ENCODE measurements around the gene LZTS2.
"Not testable (repeated sequence)": the region's sequence is repeated elsewhere in the genome, so short reads cannot be mapped to it uniquely, and the experiment has no call there.

LZTS2 gene

DNA sequence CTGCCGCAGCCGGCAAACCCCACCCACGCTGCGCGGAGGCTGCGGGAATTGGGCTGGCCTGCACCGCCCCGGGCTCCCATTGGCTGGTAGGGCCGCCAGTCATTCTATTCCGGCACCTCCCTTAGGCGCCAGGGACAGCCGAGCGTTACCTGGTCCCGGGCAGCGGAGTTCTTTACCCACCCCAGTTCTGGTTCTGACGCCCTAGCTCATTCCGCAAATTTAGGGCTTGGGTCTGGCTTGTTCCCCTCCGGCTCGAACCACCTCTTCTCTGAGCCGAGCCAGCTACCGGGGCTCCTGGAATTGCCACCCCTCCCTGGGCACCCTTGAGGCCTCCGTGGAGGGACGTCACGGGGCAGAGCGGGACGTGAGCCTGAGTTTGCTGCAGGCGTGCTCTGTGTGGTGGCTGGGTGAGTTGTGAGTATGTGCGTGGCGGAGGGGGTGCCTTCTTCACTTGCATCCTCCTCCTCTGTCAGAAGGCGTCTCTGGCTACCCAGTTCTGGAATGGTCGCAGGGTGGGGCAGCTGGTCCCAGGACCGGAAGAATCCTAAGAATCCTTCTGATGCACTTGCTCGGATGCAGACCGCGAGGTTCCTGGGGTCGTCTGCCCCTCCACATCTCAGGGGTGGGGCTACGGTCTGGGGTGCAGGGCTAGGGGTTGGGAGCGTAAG, 31.7 kb downstream of the LZTS2 start, which contains the start of the genes PDZD7 and SFXN3:
Gene PDZD7, minus strand, starts transcription at position 2 of the 668 bp plus-strand sequence. CDS start 910 bp downstream, outside the sequence.
Gene SFXN3, plus strand, starts transcription at position 107 of the 668 bp plus-strand sequence. CDS start 3,461 bp downstream, outside the sequence.
- no peaks in the 10 kb centered on the region for H3K9me3 ChIP-seq (ENCODE audit: control extremely low read depth in 1 of 5, control insufficient read depth in 4 of 5, insufficient read depth in 2 of 5, low read depth in 1 of 5, low read length in 4 of 5)
- ChIA-PET CTCF (interaction anchor here (0.5 to 45.1 kb wide), 5 partner anchors 14 to 108 kb away, joined by 4 to 1574 read pairs (median 6); partner anchors contain the start of gene KAZALD1), POLR2A (interaction anchor here (1.0 to 2.4 kb wide), 4 partner anchors 10 to 34 kb away, joined by 4 to 7 read pairs (median 6); partner anchors contain the start of gene KAZALD1)
- peaks cover 2 to 45% (median 37%) of the 10 kb centered on the region in 4 experiments for H3K4me1 ChIP-seq (ENCODE audit: control extremely low read depth in 1 of 4, control insufficient read depth in 4 of 4, insufficient read depth in 4 of 4, low read length in 3 of 4)
- peak; percentile 90 to 94 (median 91) for DNase-seq
- H3K4me3 ChIP-seq (ENCODE audit: control insufficient read depth in 1 of 7, extremely low read depth in 1 of 7, insufficient read depth in 4 of 7, low read depth in 2 of 7, low read length in 6 of 7): peak within 1 kb of the TSS; percentile 45 to 92 (median 80)
- peaks cover 2 to 18% (median 9%) of the 10 kb centered on the region in 4 experiments for H3K36me3 ChIP-seq (ENCODE audit: control insufficient read depth in 4 of 4, insufficient read depth in 4 of 4, low read length in 3 of 4)
- under 1% methylated on average over 33 of the region's 38 CpGs for WGBS (ENCODE audit: insufficient coverage)
- peaks cover 0 to 16% (median 9%) of the 10 kb centered on the region in 5 experiments for H3K27me3 ChIP-seq (replicated peaks in 2 of 5; ENCODE audit: control insufficient read depth in 4 of 5, insufficient read depth in 5 of 5, low read length in 4 of 5)
- peak within 1 kb of the TSS; percentile 84 to 93 for H3K27ac ChIP-seq (ENCODE audit: insufficient read depth in 1 of 2, low read depth in 1 of 2, low read length in 2 of 2, poor library complexity in 1 of 2, severe bottlenecking in 2 of 2)

DNA sequence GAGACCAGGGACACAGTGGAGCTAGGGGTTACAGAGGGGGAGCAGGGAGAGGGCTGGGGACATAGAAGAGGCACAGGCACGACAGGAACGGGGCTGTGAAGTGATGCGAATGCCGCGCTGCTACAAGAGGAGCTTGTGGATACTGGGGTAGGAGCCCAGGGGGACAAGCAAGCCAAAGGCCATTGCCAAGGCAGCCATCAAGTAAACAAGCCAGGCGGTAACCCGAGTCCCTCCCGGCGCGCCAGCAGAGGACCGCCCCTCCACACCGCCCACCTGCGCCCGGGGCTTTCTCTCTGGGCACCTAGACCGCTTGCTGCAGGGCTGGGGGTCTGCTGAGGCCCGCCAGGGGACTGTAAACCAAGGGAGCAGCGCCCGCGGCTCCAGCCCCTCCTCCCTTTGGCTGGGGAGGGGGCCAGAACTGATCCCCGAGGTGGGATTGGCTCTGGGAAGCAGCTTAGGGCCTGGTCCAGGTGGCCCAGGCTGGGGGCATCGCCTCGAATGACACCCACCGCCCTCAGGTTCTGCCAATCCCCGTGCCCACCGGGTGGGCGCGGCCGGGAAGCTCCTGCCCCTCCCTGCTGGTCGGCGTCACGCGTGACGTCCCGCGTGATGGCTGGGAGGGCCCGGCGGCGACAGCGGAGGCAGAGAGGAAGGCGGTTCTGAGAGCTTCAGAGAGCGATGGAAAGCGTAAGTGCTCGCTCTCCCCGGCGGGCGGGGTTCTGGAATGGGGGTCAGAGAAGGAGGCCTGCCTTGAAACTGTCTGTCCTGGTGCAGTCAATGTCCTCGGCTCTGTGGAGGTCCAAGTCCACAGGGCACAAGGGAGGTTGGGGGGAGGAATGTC, 32.4 kb downstream of the LZTS2 start:
- Histone ChIP-seq H3K4me3 (ENCODE audit: control insufficient read depth in 1 of 7, extremely low read depth in 1 of 7, insufficient read depth in 4 of 7, low read depth in 2 of 7, low read length in 6 of 7) (peak overlapping the region; percentile 45 to 92 (median 80)), H3K27ac (ENCODE audit: insufficient read depth in 1 of 2, low read depth in 1 of 2, low read length in 2 of 2, poor library complexity in 1 of 2, severe bottlenecking in 2 of 2) (peak overlapping the region; percentile 84 to 93), H3K36me3 (ENCODE audit: control insufficient read depth in 4 of 4, insufficient read depth in 4 of 4, low read length in 3 of 4) (peaks cover 5 to 25% (median 15%) of the 10 kb centered on the region in 4 experiments), H3K27me3 (replicated peaks in 2 of 5; ENCODE audit: control insufficient read depth in 4 of 5, insufficient read depth in 5 of 5, low read length in 4 of 5) (peaks cover 0 to 16% (median 9%) of the 10 kb centered on the region in 5 experiments), H3K9me3 (ENCODE audit: control extremely low read depth in 1 of 5, control insufficient read depth in 4 of 5, insufficient read depth in 2 of 5, low read depth in 1 of 5, low read length in 4 of 5) (no peaks in the 10 kb centered on the region), H3K4me1 (ENCODE audit: control extremely low read depth in 1 of 4, control insufficient read depth in 4 of 4, insufficient read depth in 4 of 4, low read length in 3 of 4) (peaks cover 2 to 45% (median 36%) of the 10 kb centered on the region in 4 experiments)
- ChIA-PET POLR2A (interaction anchor here (0.7 to 2.4 kb wide), 7 partner anchors 9 to 34 kb away, joined by 3 to 7 read pairs (median 5); partner anchors contain the start of gene KAZALD1), CTCF (interaction anchor here (0.7 to 45.1 kb wide), 4 partner anchors 15 to 38 kb away, joined by 3 to 1574 read pairs (median 85); partner anchors contain the start of gene KAZALD1)
- DNase-seq: peak; percentile 82 to 89 (median 82)
- under 1% methylated on average over 33 of the region's 47 CpGs for WGBS (ENCODE audit: insufficient coverage)

DNA sequence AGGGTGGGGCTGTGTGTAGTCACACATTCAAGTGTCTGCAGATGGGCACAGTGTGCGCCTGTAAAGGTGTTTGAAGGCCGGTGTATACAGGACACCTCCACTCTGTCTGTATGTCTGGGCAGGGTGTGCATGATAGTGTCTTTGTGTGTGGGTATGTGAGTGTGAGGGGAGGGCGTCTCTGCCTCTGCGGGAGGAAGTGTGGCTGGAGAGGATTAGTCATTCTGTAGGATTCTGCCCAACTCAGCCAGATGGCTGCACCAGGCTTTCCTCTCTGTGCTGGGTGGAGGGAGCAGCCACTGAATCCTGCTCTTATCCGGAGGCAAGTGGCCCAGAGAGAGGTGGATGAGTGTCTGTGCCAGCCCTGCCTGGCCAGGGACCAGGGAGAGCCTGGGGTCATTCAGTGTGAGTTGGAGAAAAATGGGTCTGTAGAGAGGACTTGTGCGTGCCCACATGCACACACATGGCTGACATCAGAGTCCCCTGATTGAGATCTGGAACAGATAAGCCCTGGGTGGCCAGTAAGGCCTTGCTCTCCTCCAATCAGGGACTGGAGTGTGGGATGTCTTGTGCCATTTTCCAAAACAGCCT, 33.1 kb downstream of the LZTS2 start:
- peaks cover 5 to 32% (median 21%) of the 10 kb centered on the region in 4 experiments for H3K36me3 ChIP-seq (ENCODE audit: control insufficient read depth in 4 of 4, insufficient read depth in 4 of 4, low read length in 3 of 4)
- DNase-seq: peak; percentile 88 to 96 (median 94)
- H3K27ac ChIP-seq (ENCODE audit: insufficient read depth in 1 of 2, low read depth in 1 of 2, low read length in 2 of 2, poor library complexity in 1 of 2, severe bottlenecking in 2 of 2): peak overlapping the region; percentile 84 to 93
- H3K4me1 ChIP-seq (ENCODE audit: control extremely low read depth in 1 of 4, control insufficient read depth in 4 of 4, insufficient read depth in 4 of 4, low read length in 3 of 4): peaks cover 2 to 42% (median 36%) of the 10 kb centered on the region in 4 experiments
- WGBS (ENCODE audit: insufficient coverage): 2% methylated on average over 4 of the region's 6 CpGs
- H3K27me3 ChIP-seq (replicated peaks in 2 of 5; ENCODE audit: control insufficient read depth in 4 of 5, insufficient read depth in 5 of 5, low read length in 4 of 5): peaks cover 0 to 16% (median 9%) of the 10 kb centered on the region in 5 experiments
- peak overlapping the region; percentile 45 to 92 (median 80) for H3K4me3 ChIP-seq (ENCODE audit: control insufficient read depth in 1 of 7, extremely low read depth in 1 of 7, insufficient read depth in 4 of 7, low read depth in 2 of 7, low read length in 6 of 7)
- ChIA-PET CTCF (interaction anchor here (1.2 to 45.1 kb wide), 3 partner anchors 16 to 38 kb away, joined by 4 to 1574 read pairs (median 166); partner anchors contain the start of gene KAZALD1), POLR2A (interaction anchor here (0.9 to 2.4 kb wide), 4 partner anchors 10 to 34 kb away, joined by 3 to 7 read pairs (median 5); partner anchors contain the start of gene KAZALD1)
- H3K9me3 ChIP-seq (ENCODE audit: control extremely low read depth in 1 of 5, control insufficient read depth in 4 of 5, insufficient read depth in 2 of 5, low read depth in 1 of 5, low read length in 4 of 5): no peaks in the 10 kb centered on the region

DNA sequence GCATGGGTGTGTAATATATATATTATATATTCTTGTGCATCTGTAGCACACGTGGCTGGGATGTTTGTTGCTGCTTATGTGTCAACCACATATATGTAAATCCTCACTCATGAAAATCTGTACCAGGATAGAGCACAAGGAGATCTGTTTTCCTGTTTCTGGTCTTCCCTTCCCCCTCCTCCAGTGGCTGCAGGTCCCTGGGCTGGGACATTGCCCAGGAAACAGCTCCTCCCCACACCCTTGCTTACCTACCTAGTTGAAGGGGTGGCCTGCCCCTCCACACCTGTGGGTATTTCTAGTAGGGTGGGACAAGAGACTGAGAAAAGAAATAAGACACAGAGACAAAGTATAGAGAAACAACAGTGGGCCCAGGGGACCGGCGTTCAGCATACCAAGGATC, 33.7 kb downstream of the LZTS2 start:
- peaks cover 0 to 14% (median 9%) of the 10 kb centered on the region in 5 experiments for H3K27me3 ChIP-seq (replicated peaks in 2 of 5; ENCODE audit: control insufficient read depth in 4 of 5, insufficient read depth in 5 of 5, low read length in 4 of 5)
- H3K36me3 ChIP-seq (ENCODE audit: control insufficient read depth in 4 of 4, insufficient read depth in 4 of 4, low read length in 3 of 4): peaks cover 8 to 38% (median 25%) of the 10 kb centered on the region in 4 experiments
- peaks cover 2 to 42% (median 36%) of the 10 kb centered on the region in 4 experiments for H3K4me1 ChIP-seq (ENCODE audit: control extremely low read depth in 1 of 4, control insufficient read depth in 4 of 4, insufficient read depth in 4 of 4, low read length in 3 of 4)
- H3K9me3 ChIP-seq (ENCODE audit: control extremely low read depth in 1 of 5, control insufficient read depth in 4 of 5, insufficient read depth in 2 of 5, low read depth in 1 of 5, low read length in 4 of 5): no peaks in the 10 kb centered on the region
- CTCF ChIA-PET: interaction anchor here (11.5 to 45.1 kb wide), 2 partner anchors 16 to 37 kb away, joined by 166 to 1574 read pairs; partner anchors contain the start of gene KAZALD1
- POLR2A ChIA-PET: interaction anchor here (2.4 kb wide), 1 partner anchor 10 kb away, joined by 7 read pairs; no protein-coding TSS in a partner anchor
- no peak overlapping the region for H3K27ac ChIP-seq (ENCODE audit: insufficient read depth in 1 of 2, low read depth in 1 of 2, low read length in 2 of 2, poor library complexity in 1 of 2, severe bottlenecking in 2 of 2)
- no CpG with 5 or more reads among the region's 3 CpGs for WGBS (ENCODE audit: insufficient coverage)
- DNase-seq: no peak
- H3K4me3 ChIP-seq (ENCODE audit: control insufficient read depth in 1 of 7, extremely low read depth in 1 of 7, insufficient read depth in 4 of 7, low read depth in 2 of 7, low read length in 6 of 7): peak overlapping the region in 5 of 7 experiments; percentile 67 to 92 (median 81)

DNA sequence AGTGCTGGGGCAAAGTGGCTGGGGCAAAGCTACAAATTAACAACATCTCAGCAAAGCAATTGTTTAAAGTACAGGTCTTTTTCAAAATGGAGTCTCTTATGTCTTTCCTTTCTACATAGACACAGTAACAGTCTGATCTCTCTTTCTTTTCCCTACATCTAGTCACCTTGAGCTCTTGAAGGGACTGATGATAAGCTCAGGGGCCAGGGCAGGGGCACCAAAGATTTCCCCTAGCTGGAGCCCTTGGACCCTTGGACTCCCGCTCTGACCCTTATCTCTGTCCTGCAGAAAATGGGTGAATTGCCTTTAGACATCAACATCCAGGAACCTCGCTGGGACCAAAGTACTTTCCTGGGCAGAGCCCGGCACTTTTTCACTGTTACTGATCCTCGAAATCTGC, 34.8 kb downstream of the LZTS2 start:
- H3K27ac ChIP-seq (ENCODE audit: insufficient read depth in 1 of 2, low read depth in 1 of 2, low read length in 2 of 2, poor library complexity in 1 of 2, severe bottlenecking in 2 of 2); H3K4me3 ChIP-seq (ENCODE audit: control insufficient read depth in 1 of 7, extremely low read depth in 1 of 7, insufficient read depth in 4 of 7, low read depth in 2 of 7, low read length in 6 of 7); DNase-seq; H3K9me3 ChIP-seq (ENCODE audit: control extremely low read depth in 1 of 5, control insufficient read depth in 4 of 5, insufficient read depth in 2 of 5, low read depth in 1 of 5, low read length in 4 of 5); POLR2A ChIA-PET; H3K27me3 ChIP-seq (replicated peaks in 2 of 5; ENCODE audit: control insufficient read depth in 4 of 5, insufficient read depth in 5 of 5, low read length in 4 of 5): not testable (repeated sequence)
- CTCF ChIA-PET: interaction anchor here (0.9 to 45.1 kb wide), 7 partner anchors 9 to 107 kb away, joined by 3 to 1574 read pairs (median 4); partner anchors contain the start of gene KAZALD1
- Histone ChIP-seq H3K36me3 (ENCODE audit: control insufficient read depth in 4 of 4, insufficient read depth in 4 of 4, low read length in 3 of 4) (peaks cover 8 to 49% (median 26%) of the 10 kb centered on the region in 4 experiments), H3K4me1 (ENCODE audit: control extremely low read depth in 1 of 4, control insufficient read depth in 4 of 4, insufficient read depth in 4 of 4, low read length in 3 of 4) (peaks cover 2 to 42% (median 32%) of the 10 kb centered on the region in 4 experiments)
- 97% methylated on average over 4 of the region's 4 CpGs for WGBS (ENCODE audit: insufficient coverage)

DNA sequence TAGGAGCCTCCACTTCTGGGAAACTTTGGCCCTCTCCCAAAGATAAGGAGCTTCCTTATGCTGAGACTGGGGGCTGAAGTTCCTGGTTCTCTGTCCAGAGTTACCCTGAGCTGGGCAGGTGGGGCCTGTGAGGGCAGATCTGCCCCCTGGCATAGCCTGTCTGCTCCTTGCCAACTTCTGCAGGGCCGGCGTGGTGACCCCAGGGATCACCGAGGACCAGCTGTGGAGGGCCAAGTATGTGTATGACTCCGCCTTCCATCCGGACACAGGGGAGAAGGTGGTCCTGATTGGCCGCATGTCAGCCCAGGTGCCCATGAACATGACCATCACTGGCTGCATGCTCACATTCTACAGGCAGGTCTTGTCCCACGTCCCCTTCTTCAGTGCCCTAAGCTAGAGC, 35.7 kb downstream of the LZTS2 start:
- ChIA-PET CTCF (interaction anchor here (0.9 to 45.1 kb wide), 6 partner anchors 10 to 107 kb away, joined by 3 to 1574 read pairs (median 6); partner anchors contain the start of gene KAZALD1), POLR2A (no interaction called here)
- Histone ChIP-seq H3K9me3 (ENCODE audit: control extremely low read depth in 1 of 5, control insufficient read depth in 4 of 5, insufficient read depth in 2 of 5, low read depth in 1 of 5, low read length in 4 of 5) (no peaks in the 10 kb centered on the region), H3K36me3 (ENCODE audit: control insufficient read depth in 4 of 4, insufficient read depth in 4 of 4, low read length in 3 of 4) (peaks cover 8 to 56% (median 26%) of the 10 kb centered on the region in 4 experiments), H3K4me3 (ENCODE audit: control insufficient read depth in 1 of 7, extremely low read depth in 1 of 7, insufficient read depth in 4 of 7, low read depth in 2 of 7, low read length in 6 of 7) (no peak overlapping the region), H3K27me3 (replicated peaks in 2 of 5; ENCODE audit: control insufficient read depth in 4 of 5, insufficient read depth in 5 of 5, low read length in 4 of 5) (peaks cover 0 to 1% (median 0%) of the 10 kb centered on the region in 5 experiments), H3K4me1 (ENCODE audit: control extremely low read depth in 1 of 4, control insufficient read depth in 4 of 4, insufficient read depth in 4 of 4, low read length in 3 of 4) (peaks cover 2 to 37% (median 30%) of the 10 kb centered on the region in 4 experiments), H3K27ac (ENCODE audit: insufficient read depth in 1 of 2, low read depth in 1 of 2, low read length in 2 of 2, poor library complexity in 1 of 2, severe bottlenecking in 2 of 2) (no peak overlapping the region)
- DNase-seq: no peak
- WGBS (ENCODE audit: insufficient coverage): 90% methylated on average over 7 of the region's 7 CpGs
